ENCODE measurements around the gene CHST8.

DNA sequence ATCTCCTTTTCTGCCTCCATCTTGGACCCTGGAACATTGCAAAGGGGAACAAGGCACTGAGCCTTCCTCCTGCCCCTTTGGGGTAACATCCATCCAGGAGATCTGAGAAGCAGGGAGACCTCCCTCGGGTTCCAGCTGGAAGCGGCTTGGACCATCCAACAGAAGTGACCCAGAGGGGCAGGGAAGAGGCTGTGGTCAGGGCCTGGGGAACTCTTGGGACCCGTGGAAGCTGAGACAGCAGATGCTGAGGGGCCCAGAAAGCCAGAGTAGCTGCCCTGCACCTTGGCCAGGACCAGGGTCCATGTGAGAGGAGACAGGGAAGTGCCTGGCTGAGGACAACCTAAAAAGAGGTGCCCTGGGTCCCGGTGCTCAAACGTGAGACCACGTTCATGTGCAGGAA lies 153.0 kb downstream of the CHST8 start:
- TF ChIP-seq, protein P1, sequence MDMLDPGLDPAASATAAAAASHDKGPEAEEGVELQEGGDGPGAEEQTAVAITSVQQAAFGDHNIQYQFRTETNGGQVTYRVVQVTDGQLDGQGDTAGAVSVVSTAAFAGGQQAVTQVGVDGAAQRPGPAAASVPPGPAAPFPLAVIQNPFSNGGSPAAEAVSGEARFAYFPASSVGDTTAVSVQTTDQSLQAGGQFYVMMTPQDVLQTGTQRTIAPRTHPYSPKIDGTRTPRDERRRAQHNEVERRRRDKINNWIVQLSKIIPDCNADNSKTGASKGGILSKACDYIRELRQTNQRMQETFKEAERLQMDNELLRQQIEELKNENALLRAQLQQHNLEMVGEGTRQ (CRISPR knock-in tag; IDR thresholded peaks at IDR 0.05): no peak
- TF ChIP-seq, protein P2, sequence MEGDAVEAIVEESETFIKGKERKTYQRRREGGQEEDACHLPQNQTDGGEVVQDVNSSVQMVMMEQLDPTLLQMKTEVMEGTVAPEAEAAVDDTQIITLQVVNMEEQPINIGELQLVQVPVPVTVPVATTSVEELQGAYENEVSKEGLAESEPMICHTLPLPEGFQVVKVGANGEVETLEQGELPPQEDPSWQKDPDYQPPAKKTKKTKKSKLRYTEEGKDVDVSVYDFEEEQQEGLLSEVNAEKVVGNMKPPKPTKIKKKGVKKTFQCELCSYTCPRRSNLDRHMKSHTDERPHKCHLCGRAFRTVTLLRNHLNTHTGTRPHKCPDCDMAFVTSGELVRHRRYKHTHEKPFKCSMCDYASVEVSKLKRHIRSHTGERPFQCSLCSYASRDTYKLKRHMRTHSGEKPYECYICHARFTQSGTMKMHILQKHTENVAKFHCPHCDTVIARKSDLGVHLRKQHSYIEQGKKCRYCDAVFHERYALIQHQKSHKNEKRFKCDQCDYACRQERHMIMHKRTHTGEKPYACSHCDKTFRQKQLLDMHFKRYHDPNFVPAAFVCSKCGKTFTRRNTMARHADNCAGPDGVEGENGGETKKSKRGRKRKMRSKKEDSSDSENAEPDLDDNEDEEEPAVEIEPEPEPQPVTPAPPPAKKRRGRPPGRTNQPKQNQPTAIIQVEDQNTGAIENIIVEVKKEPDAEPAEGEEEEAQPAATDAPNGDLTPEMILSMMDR (IDR thresholded peaks at IDR 0.05): no peak
- TF ChIP-seq, protein P3, sequence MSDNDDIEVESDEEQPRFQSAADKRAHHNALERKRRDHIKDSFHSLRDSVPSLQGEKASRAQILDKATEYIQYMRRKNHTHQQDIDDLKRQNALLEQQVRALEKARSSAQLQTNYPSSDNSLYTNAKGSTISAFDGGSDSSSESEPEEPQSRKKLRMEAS (CRISPR knock-in tag; IDR thresholded peaks at IDR 0.05): no peak
- TF ChIP-seq ZNF232 (CRISPR knock-in tag; IDR thresholded peaks at IDR 0.05) (no peak), ZNF263 (CRISPR knock-in tag; IDR thresholded peaks at IDR 0.05; ENCODE audit: low read depth) (no peak)
- TF ChIP-seq, protein P4, sequence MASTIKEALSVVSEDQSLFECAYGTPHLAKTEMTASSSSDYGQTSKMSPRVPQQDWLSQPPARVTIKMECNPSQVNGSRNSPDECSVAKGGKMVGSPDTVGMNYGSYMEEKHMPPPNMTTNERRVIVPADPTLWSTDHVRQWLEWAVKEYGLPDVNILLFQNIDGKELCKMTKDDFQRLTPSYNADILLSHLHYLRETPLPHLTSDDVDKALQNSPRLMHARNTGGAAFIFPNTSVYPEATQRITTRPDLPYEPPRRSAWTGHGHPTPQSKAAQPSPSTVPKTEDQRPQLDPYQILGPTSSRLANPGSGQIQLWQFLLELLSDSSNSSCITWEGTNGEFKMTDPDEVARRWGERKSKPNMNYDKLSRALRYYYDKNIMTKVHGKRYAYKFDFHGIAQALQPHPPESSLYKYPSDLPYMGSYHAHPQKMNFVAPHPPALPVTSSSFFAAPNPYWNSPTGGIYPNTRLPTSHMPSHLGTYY (CRISPR knock-in tag; IDR thresholded peaks at IDR 0.05): no peak

All from WTC11 (cell line).